ENCODE results near the gene PRKAG2.

The PRKAG2 gene

GRCh38 chr7:151704960-151705635 is 171.8 kb downstream of the PRKAG2 start:
- no peak for DNase-seq

- DNase-seq: no peak
Measured at GRCh38 chr7:151704299-151704959, 172.5 kb downstream of the PRKAG2 start.

- no peak for DNase-seq
Measured at GRCh38 chr7:151702961-151703360, 174.0 kb downstream of the PRKAG2 start.

- peak; percentile 71 for DNase-seq
Measured at GRCh38 chr7:151700586-151701165, 176.2 kb downstream of the PRKAG2 start.

GRCh38 chr7:151699928-151700319 is 177.0 kb downstream of the PRKAG2 start:
- DNase-seq: peak; percentile 77

GRCh38 chr7:151699147-151699927 is 177.6 kb downstream of the PRKAG2 start:
- DNase-seq: peak; percentile 98

GRCh38 chr7:151697942-151698341 is 179.0 kb downstream of the PRKAG2 start:
- no peak for DNase-seq

GRCh38 chr7:151697515-151697895 is 179.4 kb downstream of the PRKAG2 start:
- no peak for DNase-seq

- no peak for DNase-seq
Measured at GRCh38 chr7:151696721-151697514, 180.0 kb downstream of the PRKAG2 start.

GRCh38 chr7:151695951-151696541 is 180.9 kb downstream of the PRKAG2 start:
- no peak for DNase-seq

- DNase-seq: no peak
Measured at GRCh38 chr7:151694828-151695580, 181.9 kb downstream of the PRKAG2 start.

GRCh38 chr7:151694441-151694827 is 182.5 kb downstream of the PRKAG2 start:
- no peak for DNase-seq

- no peak for DNase-seq
Measured at GRCh38 chr7:151693140-151693539, 183.8 kb downstream of the PRKAG2 start.

- no peak for DNase-seq
Measured at GRCh38 chr7:151692721-151693120, 184.2 kb downstream of the PRKAG2 start.

- no peak for DNase-seq
Measured at GRCh38 chr7:151691449-151691848, 185.5 kb downstream of the PRKAG2 start.

GRCh38 chr7:151690606-151691005 is 186.3 kb downstream of the PRKAG2 start:
- peak; percentile 79 for DNase-seq

- no peak for DNase-seq
Measured at GRCh38 chr7:151689196-151689971, 187.5 kb downstream of the PRKAG2 start.

- DNase-seq: no peak
Measured at GRCh38 chr7:151688236-151688780, 188.6 kb downstream of the PRKAG2 start.

GRCh38 chr7:151687523-151688235 is 189.2 kb downstream of the PRKAG2 start:
- DNase-seq: peak; percentile 99

- DNase-seq: peak; percentile 50
Measured at GRCh38 chr7:151686826-151687225, 190.1 kb downstream of the PRKAG2 start.

Data from fibroblast of skin of right biceps (primary cell).